Neural progenitor cell (in vitro differentiated cells): ENCODE measurements around the gene CC2D2A.

ENCODE experiments used
- CTCF ChIP-seq: fragments of 200-600 bp; sonication (generic); IDR thresholded peaks from 2 replicates; pipeline ENCODE4 v1.5.1; 2017; ENCODE audit warnings: antibody characterized with exemption, mild to moderate bottlenecking
- EZH2phosphoT487 ChIP-seq: fragments of 200-600 bp; sonication (generic); IDR thresholded peaks from 2 replicates; pipeline ENCODE4 v1.6.1; 2017; ENCODE audit warnings: antibody characterized with exemption

- TF ChIP-seq CTCF (no peak), EZH2phosphoT487 (no peak)
Observed at GRCh38 chr4:15501941-15502340, 32.3 kb downstream of the CC2D2A start.
